Measurements from ENCODE around the gene REV1. TPM values are rescaled to one million over a fixed set of nuclear protein-coding genes. Genes with fewer than 3 reads are reported as not detected.
"Not testable (repeated sequence)": the region's sequence is repeated elsewhere in the genome, so short reads cannot be mapped to it uniquely, and the experiment has no call there.

Gene REV1
- polyA plus RNA-seq: 15.8 TPM

DNA sequence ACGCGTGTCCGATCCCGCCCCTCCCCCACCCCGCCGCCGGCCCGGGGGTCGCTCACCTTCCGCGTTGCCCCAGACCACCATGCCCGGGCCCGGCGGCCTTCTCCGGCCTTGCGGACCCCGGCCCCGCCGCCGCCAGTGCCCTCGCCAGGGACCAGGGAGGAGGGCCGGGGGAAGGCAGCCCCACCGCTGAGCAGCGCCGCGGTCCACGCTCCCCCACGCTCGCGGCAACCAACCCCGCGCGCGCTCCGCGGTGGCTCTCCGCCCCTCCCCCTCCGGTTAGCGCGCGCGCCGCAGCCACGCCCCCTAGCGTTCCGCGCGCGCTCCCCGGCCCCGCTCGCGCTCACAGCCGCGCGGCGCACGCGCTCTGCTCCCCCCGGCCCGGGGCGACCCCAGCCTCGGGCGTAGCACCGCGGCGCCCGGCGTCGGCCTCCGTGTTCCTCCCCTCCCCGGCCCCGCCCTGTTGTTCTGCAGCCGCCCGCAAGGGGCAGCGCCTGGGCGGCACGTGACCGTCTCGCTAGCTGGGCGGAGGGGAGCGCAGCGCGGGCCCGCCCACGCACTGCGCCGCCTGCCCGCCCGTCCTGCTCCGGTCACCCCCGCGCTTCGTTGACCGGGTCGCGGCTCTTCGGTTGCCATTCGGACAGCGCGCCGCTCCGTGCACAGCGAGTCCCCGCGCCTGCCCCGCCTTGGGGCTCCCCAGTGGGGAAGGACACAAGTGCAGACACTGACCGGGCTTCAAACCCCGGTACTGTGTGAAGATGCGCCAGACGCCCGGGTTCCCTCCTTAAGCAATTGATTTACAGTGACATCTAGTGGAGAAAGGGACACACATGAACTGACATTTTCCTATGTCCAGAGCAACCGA, at the start of gene REV1:
Gene REV1, minus strand, starts transcription at position 257 of the 862 bp plus-strand sequence. CDS start 25,042 bp downstream, outside the sequence.
- H3K4me1 Mint-ChIP-seq: peaks cover 18 to 23% (median 22%) of the 10 kb centered on the region in 3 donors
- no peaks in the 10 kb centered on the region for H3K36me3 Mint-ChIP-seq
- peak within 1 kb of the TSS; percentile 93 to 99 (median 98) for H3K27ac Mint-ChIP-seq
- no peaks in the 10 kb centered on the region for H3K27me3 Mint-ChIP-seq
- peak within 1 kb of the TSS; percentile 94 to 99 (median 98) for H3K4me3 Mint-ChIP-seq
- no peaks in the 10 kb centered on the region for H3K9me3 Mint-ChIP-seq

- peaks cover 6% of the 10 kb centered on the region for H3K36me3 Mint-ChIP-seq
- H3K4me1 Mint-ChIP-seq: peaks cover 0 to 4% (median 0%) of the 10 kb centered on the region in 3 donors
- H3K27me3 Mint-ChIP-seq: peaks cover 3% of the 10 kb centered on the region
- H3K4me3 Mint-ChIP-seq: no peak overlapping the region
- no peak overlapping the region for H3K27ac Mint-ChIP-seq
- peaks cover 3 to 6% (median 4%) of the 10 kb centered on the region in 3 donors for H3K9me3 Mint-ChIP-seq
Measured at GRCh38 chr2:99537910-99538485, 48.2 kb upstream of the REV1 start.

DNA sequence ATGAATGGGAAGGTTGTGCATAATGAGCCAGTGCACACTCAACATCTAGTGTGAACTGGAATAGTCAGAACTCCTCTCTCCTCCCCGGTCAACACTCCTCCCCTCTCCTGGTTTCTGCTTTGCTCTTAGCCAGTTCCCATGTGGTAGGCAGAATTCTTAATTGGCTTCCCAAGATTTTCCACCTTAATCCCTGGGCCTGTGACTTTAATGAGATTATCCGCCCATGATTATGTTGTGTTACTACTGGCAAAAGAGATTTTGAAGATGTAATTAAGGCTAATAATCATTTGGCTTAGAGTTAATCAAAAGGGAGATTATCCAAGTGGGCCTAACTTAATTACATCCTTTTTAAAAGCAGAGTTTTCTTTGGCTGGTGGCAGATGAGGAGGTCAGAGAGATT, 34.2 kb upstream of the REV1 start:
- Mint-ChIP-seq H3K4me1 (no peaks in the 10 kb centered on the region), H3K27me3 (peaks cover 5% of the 10 kb centered on the region), H3K27ac (no peak overlapping the region), H3K36me3 (peaks cover 1% of the 10 kb centered on the region), H3K4me3 (no peak overlapping the region), H3K9me3 (no peaks in the 10 kb centered on the region)

DNA sequence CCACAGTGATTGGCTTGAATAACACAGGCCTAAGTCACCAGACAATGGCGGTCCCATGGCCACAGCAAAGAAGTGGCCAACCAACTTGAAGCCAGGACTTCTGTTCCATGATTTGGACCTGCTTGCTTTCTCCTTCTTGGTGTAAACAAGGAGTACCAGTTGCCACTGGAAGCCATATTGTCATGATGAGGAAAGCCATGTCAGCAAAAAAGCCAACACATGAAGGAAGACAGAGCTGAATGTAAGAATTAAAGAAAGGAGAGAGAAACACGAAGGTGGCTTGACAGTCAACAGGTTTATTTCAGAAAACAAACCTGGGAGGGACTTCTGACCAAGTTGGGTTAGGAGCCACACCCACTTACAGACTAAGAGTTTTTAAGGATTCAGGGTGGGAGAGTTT, 32.3 kb upstream of the REV1 start:
- Mint-ChIP-seq H3K4me1 (no peaks in the 10 kb centered on the region), H3K36me3 (peaks cover 1% of the 10 kb centered on the region), H3K27ac (no peak overlapping the region), H3K27me3 (peaks cover 5% of the 10 kb centered on the region), H3K9me3 (no peaks in the 10 kb centered on the region), H3K4me3 (no peak overlapping the region)

DNA sequence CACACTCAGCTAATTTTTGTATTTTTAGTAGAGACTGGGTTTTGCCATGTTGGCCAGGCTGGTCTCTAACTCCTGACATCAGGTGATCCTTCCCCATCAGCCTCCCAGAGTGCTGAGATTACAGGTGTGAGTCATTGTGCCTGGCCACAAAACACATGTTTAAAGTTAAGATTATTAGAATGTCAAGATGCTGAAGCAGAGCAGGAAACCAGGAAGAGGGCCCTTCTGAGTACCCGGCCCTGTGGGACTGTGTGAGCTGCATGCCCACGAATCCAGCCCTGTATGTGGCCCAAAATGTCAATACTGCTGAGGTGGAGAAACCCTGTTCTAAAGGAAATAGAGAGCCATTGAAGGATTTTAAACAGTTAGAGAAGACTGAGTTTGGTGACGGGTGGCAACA, 31.0 kb upstream of the REV1 start:
- H3K4me1 Mint-ChIP-seq: no peaks in the 10 kb centered on the region
- peaks cover 1% of the 10 kb centered on the region for H3K36me3 Mint-ChIP-seq
- no peak overlapping the region for H3K27ac Mint-ChIP-seq
- no peaks in the 10 kb centered on the region for H3K9me3 Mint-ChIP-seq
- peaks cover 2% of the 10 kb centered on the region for H3K27me3 Mint-ChIP-seq
- no peak overlapping the region for H3K4me3 Mint-ChIP-seq

- H3K27ac Mint-ChIP-seq: no peak overlapping the region
- no peak overlapping the region for H3K4me3 Mint-ChIP-seq
- peaks cover 2% of the 10 kb centered on the region for H3K27me3 Mint-ChIP-seq
- no peaks in the 10 kb centered on the region for H3K4me1 Mint-ChIP-seq
- no peaks in the 10 kb centered on the region for H3K9me3 Mint-ChIP-seq
- H3K36me3 Mint-ChIP-seq: peaks cover 1% of the 10 kb centered on the region
Measured at GRCh38 chr2:99520195-99520594, 30.4 kb upstream of the REV1 start.

GRCh38 chr2:99514357-99514756, 24.5 kb upstream of the REV1 start:
- Mint-ChIP-seq H3K36me3 (peaks cover 2% of the 10 kb centered on the region), H3K27ac (no peak overlapping the region), H3K9me3 (no peaks in the 10 kb centered on the region), H3K4me3 (no peak overlapping the region), H3K27me3 (no peaks in the 10 kb centered on the region), H3K4me1 (no peaks in the 10 kb centered on the region)

GRCh38 chr2:99512181-99512591, 22.4 kb upstream of the REV1 start:
- H3K36me3 Mint-ChIP-seq: peaks cover 2% of the 10 kb centered on the region
- H3K9me3 Mint-ChIP-seq: no peaks in the 10 kb centered on the region
- no peak overlapping the region for H3K27ac Mint-ChIP-seq
- H3K27me3 Mint-ChIP-seq: no peaks in the 10 kb centered on the region
- no peak overlapping the region for H3K4me3 Mint-ChIP-seq
- H3K4me1 Mint-ChIP-seq: no peaks in the 10 kb centered on the region

GRCh38 chr2:99509387-99509786, 19.6 kb upstream of the REV1 start:
- Mint-ChIP-seq H3K4me1 (peaks cover 8 to 14% (median 13%) of the 10 kb centered on the region in 3 donors), H3K4me3 (no peak overlapping the region), H3K27me3 (no peaks in the 10 kb centered on the region), H3K9me3 (peaks cover 0 to 4% (median 3%) of the 10 kb centered on the region in 3 donors), H3K36me3 (peaks cover 2% of the 10 kb centered on the region), H3K27ac (no peak overlapping the region)

DNA sequence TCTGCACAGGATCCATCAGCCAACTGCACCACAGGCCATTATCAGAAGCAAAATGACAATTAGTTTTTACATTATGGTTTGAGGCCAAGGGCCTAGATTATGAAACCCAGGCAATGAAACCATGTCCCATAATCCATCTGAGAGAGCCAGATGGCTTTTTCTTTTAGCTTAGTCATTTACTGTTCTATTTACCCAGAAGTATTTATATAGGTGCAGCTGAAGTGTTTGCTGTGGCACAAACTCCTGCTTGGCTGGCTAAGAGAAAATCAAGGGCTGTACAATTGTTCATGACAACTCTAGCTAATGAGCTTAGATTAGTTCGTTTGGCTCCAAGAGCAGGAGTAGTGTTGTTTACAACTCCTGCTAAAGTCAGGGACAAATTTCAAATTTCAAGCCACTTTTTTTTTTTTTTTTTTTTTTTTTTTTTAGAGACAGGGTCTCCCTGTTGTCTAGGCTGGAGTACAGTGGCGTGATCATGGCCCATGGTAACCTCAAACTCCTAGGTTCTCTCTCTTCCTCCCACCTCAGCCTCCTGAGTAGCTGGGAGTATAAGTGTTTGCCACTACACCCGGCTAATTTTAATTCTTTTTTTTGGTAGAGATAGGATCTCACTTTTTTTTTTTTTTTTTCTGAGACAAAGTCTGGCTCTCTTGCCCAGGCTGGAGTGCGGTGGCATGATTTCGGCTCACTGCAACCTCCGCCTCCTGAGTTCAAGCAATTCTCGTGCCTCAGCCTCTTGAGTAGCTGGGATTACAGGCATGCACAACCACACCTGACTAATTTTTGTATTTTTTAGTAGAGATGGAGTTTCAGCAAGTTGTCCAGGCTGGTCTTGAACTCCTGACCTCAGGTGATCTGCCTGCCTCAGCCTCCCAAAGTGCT, 18.4 kb upstream of the REV1 start:
- Mint-ChIP-seq H3K4me1 (peaks cover 12 to 17% (median 14%) of the 10 kb centered on the region in 3 donors), H3K27ac (no peak overlapping the region), H3K27me3 (no peaks in the 10 kb centered on the region), H3K9me3 (peaks cover 0 to 4% (median 3%) of the 10 kb centered on the region in 3 donors), H3K4me3 (no peak overlapping the region), H3K36me3 (peaks cover 2% of the 10 kb centered on the region)

GRCh38 chr2:99504844-99505584, 15.2 kb upstream of the REV1 start:
- peak overlapping the region in 2 of 4 donors; percentile 20 to 49 for H3K4me3 Mint-ChIP-seq

DNA sequence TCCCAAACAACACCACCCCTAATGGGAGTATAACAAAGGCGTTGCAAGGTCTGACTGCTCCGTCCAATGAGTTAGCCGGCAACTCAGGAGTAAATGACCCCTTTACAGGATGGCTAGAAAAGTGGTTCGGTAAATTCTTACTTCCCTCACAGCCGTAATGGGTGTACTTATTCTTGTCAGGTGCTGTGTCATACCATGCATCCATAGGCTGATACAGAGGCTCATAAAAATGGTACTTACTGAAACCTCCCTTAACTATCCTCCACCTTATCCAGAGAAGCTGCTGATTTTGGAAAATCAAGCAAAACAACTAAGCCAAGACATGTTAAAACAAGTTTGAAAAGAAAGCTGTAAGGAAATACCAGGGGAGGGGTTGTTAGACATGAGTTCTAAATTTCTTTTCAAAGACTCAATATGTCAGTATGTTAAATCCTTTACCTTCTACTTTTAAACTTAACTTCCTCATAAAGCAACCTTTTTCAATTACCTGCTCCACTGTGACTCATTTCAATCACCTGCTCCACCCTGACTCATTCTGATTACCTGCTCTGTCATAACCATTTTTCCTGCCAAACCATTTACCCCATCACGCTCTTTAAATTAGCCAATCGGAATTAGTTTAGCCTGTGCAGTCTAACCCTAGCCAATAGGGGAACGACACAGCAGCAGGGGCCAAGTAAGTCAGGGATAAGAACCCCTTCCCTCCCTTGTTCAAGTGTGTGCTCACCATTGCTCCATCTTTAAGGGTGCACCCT, 14.0 kb upstream of the REV1 start:
- H3K4me1 Mint-ChIP-seq: peaks cover 12 to 17% (median 14%) of the 10 kb centered on the region in 3 donors
- H3K27me3 Mint-ChIP-seq, H3K27ac Mint-ChIP-seq, H3K4me3 Mint-ChIP-seq, H3K36me3 Mint-ChIP-seq, H3K9me3 Mint-ChIP-seq: not testable (repeated sequence)

More at GRCh38 chr2:99504844-99505584, 15.2 kb upstream of the REV1 start:
- H3K27me3 Mint-ChIP-seq: no peaks in the 10 kb centered on the region
- peak overlapping the region in 1 of 3 donors; percentile 27 for H3K27ac Mint-ChIP-seq
- no peaks in the 10 kb centered on the region for H3K36me3 Mint-ChIP-seq
- H3K4me1 Mint-ChIP-seq: peaks cover 12 to 17% (median 14%) of the 10 kb centered on the region in 3 donors
- peaks cover 0 to 4% (median 3%) of the 10 kb centered on the region in 3 donors for H3K9me3 Mint-ChIP-seq

- no peaks in the 10 kb centered on the region for H3K9me3 Mint-ChIP-seq
- H3K27ac Mint-ChIP-seq: no peak overlapping the region
- H3K27me3 Mint-ChIP-seq: peaks cover 21% of the 10 kb centered on the region
- H3K4me3 Mint-ChIP-seq: peak overlapping the region in 2 of 4 donors; percentile 11 to 20
- H3K36me3 Mint-ChIP-seq: no peaks in the 10 kb centered on the region
- peaks cover 0 to under 1% (median 0%) of the 10 kb centered on the region in 3 donors for H3K4me1 Mint-ChIP-seq
Measured at GRCh38 chr2:99496021-99496420, 6.2 kb upstream of the REV1 start.
